ENCODE measurements around the gene MRPL34.

Gene MRPL34

DNA sequence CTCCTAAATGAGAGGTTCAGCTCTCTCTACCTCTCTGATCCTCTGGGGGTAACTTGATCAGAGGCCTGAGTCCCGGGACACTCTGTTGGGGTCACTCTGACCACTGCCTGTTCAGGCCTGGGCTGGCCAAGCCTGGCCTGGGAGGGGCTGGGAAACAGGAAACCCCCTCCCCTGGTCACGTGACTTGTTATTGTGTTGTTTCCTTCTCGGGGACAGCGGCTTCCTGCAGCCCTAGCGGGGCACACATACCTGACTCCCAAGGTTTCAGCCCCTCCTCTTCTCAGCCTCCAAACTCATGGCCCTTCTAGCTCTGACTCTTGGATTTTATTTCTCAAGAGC, 41.1 kb upstream of the MRPL34 start, which contains the start of gene USHBP1:
TSS of gene USHBP1 (minus strand) at position 105 of the 339 bp plus-strand sequence. CDS start 446 bp downstream, outside the sequence.
- TF ChIP-seq, protein P1, sequence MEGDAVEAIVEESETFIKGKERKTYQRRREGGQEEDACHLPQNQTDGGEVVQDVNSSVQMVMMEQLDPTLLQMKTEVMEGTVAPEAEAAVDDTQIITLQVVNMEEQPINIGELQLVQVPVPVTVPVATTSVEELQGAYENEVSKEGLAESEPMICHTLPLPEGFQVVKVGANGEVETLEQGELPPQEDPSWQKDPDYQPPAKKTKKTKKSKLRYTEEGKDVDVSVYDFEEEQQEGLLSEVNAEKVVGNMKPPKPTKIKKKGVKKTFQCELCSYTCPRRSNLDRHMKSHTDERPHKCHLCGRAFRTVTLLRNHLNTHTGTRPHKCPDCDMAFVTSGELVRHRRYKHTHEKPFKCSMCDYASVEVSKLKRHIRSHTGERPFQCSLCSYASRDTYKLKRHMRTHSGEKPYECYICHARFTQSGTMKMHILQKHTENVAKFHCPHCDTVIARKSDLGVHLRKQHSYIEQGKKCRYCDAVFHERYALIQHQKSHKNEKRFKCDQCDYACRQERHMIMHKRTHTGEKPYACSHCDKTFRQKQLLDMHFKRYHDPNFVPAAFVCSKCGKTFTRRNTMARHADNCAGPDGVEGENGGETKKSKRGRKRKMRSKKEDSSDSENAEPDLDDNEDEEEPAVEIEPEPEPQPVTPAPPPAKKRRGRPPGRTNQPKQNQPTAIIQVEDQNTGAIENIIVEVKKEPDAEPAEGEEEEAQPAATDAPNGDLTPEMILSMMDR (IDR thresholded peaks at IDR 0.05): no peak

DNA sequence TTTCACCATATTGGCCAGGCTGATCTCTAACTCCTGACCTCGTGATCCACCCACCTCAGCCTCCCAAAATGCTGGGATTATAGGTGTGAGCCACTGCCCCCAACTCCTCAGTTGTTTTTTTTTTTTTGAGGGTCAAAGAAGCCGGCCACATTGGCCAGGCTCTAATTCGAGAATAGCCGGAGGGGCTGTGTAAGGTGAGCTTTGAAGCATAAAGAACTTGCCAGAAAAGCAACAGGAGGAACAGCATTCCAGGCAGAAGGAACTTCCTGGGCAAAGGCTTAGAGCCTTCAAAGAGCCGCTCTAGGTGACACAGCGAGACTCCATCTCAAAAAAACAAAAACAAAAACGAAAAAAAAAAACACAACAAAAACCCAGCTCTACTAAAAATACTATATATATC, 39.6 kb upstream of the MRPL34 start:
- TF ChIP-seq, protein P1 (IDR thresholded peaks at IDR 0.05): no peak

DNA sequence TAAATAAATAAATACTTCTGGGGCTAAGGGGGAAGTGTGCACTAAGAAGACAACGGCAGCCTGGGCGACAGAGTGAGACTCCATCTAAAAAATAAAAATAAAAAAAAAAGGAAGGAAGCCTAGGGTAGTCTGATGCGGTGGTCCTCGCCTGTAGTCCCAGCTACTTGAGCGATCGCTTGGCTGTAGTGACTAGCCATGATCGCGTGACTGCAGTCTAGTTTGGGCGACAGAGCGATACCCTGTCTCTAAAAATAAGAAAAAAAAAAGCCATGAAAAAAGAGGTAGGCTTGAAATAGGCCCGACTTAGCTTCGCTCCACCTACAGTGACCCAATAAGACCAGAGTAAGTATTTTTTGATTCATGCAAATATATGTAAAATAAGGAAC, 39.1 kb upstream of the MRPL34 start:
- TF ChIP-seq, protein P1 (IDR thresholded peaks at IDR 0.05): no peak

DNA sequence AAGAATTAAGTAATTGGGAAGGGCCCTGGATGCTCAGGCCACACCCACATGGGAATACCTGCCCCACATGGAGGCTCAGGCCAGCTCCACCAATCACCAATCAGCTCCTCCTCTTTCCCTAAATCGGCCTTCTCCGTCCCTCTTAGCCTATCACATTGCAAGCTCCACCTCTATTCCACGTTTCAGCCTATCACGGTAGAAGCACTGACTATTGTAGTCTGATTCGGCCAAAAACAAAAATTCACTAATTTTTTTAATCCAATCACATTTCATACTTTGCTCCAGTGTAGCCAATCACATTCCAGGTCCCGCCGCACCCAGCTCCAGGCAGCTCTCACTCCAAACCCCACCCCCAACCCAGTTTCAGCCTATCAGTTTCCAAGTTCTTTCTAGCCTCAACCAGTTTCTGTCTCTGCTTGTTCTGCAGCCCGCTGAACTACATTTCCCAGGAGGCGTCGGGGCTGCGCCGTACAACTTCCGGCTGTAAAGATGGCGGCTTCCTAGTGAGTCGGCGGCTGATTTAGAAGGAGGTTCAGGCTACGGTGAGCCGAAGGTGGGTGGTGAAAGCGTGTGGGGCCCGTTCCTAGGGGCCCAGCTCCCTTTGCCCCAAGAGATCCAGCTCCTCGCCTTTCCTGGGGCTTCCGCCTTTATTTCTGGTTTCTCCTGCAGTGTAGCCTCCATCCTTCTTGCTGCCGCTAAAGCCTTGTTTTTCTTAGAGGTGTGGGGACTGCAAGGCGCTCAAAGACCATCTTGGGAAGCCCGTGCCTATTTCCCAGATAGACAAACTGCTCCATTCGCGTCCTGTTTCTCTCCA, 38.5 kb upstream of the MRPL34 start, which contains the start of gene BABAM1:
TSS of gene BABAM1 (plus strand) at position 469 of the 814 bp plus-strand sequence. CDS start 1,364 bp downstream, outside the sequence.
- TF ChIP-seq, protein P1 (IDR thresholded peaks at IDR 0.05): no peak

DNA sequence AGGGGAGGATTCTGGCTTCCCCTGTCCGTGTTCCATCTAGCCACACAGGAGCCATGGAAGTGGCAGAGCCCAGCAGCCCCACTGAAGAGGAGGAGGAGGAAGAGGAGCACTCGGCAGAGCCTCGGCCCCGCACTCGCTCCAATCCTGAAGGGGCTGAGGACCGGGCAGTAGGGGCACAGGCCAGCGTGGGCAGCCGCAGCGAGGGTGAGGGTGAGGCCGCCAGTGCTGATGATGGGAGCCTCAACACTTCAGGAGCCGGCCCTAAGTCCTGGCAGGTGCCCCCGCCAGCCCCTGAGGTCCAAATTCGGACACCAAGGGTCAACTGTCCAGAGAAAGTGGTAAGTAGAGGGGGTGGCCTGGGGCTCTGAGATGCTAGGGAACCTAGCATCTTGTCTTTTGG, 36.9 kb upstream of the MRPL34 start:
- TF ChIP-seq, protein P1 (IDR thresholded peaks at IDR 0.05): no peak

DNA sequence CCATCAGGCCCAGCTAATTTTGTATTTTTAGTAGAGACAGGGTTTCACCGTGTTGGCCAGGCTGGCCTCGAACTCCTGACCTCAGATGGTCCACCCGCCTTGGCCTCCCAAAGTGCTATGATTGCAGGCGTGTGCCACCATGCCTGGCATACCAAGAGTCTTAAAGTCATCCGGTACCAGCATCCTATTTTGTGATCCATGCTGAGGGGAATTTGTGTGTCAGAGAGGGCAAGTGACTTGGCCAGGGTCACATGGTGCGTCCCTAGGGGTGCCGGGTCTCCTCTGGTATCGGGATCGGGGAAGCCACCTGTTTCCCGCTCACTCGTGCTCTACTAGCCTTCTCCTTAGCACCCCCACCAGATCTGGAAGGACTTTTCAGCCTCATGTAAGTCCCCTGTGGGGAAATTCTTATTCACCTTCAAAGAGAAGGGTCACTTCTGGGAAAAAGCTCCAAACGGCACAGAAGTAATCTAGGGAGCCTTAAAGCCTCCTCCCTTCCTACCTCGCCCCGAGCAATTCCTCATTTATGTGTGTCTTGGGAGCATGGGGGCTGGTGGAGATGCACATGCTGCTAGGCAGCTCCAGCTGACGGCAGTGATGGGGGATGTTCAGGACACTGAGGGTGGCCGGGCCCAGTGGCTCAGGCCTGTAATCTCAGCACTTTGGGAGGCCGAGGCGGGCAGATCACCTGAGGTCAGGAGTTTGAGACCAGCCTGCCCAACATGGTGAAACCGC, 30.1 kb upstream of the MRPL34 start:
- TF ChIP-seq, protein P1 (IDR thresholded peaks at IDR 0.05): no peak

DNA sequence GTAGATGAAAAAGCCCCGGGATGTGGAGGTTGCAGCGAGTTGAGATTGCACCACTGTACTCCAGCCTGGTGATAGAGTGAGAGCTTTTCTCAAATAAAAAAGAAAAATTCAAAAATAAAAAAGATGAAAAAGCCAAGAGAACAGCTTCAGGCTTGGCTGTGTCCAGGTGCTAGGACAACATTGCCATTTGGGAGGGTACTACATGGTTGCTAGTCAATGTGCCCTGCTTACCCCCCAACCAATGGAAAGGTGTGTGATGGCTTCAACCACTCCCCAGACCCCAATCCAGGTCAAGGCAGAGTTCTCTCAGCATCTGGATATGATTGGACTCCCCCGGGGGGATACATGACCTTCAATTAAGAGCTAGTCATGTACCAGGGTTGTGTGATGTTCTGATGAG, 26.2 kb upstream of the MRPL34 start:
- TF ChIP-seq, protein P1 (IDR thresholded peaks at IDR 0.05): no peak

Data from LNCAP (cell line).